Measurements from ENCODE around the gene OPCML.

- TF ChIP-seq EZH2 (IDR thresholded peaks at IDR 0.05; ENCODE audit: borderline replicate concordance, low read length) (no peak), CTCF (conservative IDR thresholded peaks at IDR 0.05 in 1 of 2, IDR thresholded peaks at IDR 0.05 in 1 of 2; ENCODE audit: extremely low read depth in 1 of 2, insufficient read depth in 1 of 2, low read depth in 1 of 2, low read length in 2 of 2) (no peak)
Observed at GRCh38 chr11:132728026-132728425, 804.3 kb downstream of the OPCML start.

Data from mammary epithelial cell (primary cell).